Activated T-cell treated with anti-CD3 and anti-CD28 coated beads for 24 hours (primary cell): ENCODE data around the gene KLHL12.

Experiments
- DNase-seq: peaks from one replicate; pipeline ENCODE4 v3.0.0-alpha.2; 2020; ENCODE audit warnings: low read depth

Gene KLHL12

GRCh38 chr1:202926581-202927491 lies at the start of gene KLHL12:
Gene KLHL12 (minus strand): TSS chr1:202927234. CDS start chr1:202925162, 2,072 bp downstream.
- peak; percentile 92 for DNase-seq

GRCh38 chr1:202976633-202977032 lies 49.6 kb upstream of the KLHL12 start:
- DNase-seq, result no peak

DNA sequence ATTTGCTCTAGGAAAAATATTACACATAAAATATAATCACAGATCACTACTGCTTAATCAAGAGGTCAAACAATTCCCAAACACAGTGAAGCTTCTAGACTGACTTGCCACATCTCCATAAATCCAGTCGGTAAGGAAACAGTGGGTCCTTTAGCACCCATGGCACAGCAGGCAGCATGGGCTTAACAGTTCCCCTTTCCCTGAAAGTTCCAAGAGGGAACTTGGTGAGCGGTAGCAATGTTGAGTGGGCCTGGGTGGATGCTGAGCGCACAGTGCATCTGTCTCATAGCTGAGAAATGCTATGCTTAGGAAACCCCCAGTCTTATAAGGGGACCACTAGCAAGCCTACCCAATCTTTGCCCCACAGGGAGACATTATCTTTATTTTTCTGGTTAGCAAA lies 47.8 kb upstream of the KLHL12 start:
- DNase-seq, result no peak

DNA sequence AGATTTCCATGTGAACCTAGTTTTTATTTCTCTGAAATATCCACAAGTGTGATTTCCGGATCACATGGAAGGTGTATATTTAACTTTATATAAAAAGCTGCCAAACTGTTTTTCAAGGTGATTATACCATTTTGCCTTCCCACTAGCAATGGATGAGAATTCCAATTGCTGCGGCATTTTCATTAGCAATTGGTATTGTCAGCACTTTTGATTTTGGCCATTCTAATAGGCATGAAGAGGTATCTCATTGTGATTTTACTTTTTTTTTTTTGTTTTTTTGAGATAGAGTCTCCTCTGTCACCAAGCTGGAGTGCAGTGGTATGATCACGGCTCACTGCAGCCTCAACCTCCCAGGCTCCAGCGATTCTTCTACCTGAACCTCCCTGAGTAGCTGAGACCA lies 45.0 kb upstream of the KLHL12 start:
- no peak for DNase-seq

GRCh38 chr1:202968895-202969295 lies 41.9 kb upstream of the KLHL12 start:
- DNase-seq, result no peak

- DNase-seq, result no peak
Measured at GRCh38 chr1:202968351-202968750, 41.3 kb upstream of the KLHL12 start.

DNA sequence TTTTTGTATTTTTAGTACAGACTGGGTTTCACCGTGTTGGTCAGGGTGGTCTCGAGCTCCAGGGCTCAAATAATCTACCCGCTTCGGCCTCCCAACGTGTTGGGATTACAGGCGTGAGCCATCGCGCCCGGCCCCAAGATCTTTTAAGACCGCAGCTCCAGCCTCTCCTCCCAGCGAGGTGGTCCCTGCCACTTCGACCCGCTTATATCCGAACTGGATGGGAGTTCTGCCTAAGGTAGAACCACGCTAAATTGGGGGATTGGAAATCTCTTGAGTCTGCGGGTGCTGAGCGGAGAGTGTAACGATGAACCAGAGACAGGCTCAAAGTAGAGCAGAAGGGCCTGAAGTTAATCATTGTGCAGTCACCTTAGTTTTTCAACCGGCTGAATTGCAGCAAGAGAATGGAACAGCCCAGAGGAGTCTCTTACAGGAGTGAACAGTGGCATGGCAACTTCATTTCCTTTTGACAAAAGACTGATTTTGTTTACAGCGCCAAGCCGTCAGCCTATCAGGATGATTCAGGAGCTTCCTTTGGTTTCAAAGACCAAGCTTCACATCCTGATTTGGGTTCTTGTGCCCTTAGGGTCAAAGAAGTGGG lies 40.7 kb upstream of the KLHL12 start:
- no peak for DNase-seq

DNA sequence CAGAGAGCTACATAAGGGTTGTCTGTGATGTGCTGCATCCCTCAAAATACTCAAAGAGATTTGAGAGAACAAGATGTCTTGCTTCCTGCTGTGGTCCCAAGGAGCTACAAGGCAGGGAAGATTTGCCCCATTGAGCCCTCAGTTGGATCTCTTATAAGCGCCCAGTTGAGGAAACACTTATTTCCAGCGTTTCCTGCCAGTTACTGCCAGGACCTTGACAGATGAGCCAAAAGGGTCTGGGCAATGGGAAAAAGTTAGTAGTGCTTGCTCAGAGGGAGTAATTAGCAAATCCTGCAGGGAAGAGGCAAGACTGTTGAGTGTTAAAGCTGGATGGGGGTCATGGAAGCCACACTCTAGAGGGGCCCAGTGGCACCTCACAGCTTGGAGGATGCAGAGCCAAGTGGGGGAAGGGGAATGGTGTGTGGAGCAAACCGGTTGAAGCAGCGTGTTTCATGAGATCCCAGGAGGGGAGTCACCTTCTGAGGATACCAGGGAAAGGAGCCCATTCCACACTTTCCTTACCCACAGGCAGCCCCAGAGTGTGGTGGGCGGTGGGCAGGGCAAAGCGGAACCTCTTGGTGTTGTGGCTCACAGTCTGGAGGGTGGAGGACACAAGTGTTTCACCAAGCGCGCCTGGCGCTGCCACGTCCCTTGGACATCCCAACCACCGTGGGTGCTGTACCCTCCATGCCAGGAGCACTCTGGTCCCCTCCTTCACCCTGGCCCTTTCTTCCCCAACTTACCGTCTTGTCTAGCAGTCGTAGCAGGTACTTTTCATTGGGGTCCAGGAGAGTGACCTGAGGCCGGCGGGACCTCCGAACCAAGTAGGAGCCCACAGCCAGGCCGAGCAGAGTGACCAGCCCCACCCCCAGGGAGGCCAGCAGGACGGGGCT lies 39.2 kb upstream of the KLHL12 start:
- DNase-seq, result no peak

DNA sequence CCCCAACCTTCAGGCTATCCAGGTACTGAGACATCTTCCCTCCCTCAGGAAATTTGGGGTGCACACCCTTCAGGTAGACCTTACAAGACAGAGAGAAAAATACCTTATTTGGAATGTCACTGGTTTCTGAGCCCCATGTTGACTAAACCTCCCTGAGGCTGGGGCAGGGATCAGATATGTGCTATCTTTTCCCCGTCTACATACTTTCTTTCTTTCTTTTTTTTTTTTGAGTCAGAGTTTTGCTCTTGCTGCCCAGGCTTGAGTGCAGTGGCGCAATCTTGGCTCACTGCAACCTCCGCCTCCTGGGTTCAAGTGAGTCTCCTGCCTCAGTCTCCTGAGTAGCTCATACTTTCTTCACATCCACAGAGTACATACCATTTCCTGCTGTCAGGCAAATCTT lies 38.4 kb upstream of the KLHL12 start:
- no peak for DNase-seq

GRCh38 chr1:202964791-202965410 lies 37.9 kb upstream of the KLHL12 start:
- no peak for DNase-seq

DNA sequence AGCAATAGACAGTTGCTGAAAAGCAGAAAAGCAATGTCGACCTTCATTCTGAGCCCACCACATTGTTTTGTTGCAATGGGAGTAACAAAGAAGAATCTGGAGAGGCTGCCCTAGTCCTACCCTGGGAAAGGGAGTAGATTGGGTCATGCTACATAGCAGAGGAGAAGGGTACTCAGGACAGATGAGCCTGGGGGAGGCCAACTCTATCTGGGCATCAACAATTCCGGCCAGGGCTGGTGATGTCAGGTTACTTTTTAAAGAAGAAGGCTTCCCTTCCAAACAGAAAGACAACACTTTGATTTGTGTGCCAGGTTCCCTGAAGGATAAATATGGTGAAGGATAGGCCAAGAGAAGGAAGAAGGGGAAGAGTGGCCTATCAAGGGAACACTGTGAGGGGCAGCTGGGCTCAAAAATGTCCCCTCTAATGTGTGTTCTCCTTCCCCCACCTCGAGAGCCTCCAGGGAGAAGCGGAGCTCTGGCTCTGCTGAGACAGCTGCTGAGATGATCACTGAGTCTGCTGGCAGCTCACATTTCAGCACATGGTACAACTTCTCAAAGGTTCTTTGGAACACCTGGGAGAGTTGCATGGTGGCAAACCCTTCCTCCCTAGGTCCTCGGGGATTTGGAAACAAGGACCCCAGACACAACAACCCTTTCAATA lies 34.3 kb upstream of the KLHL12 start:
- DNase-seq, result no peak

- no peak for DNase-seq
Measured at GRCh38 chr1:202959276-202959620, 32.2 kb upstream of the KLHL12 start.

GRCh38 chr1:202958544-202959275 lies 31.7 kb upstream of the KLHL12 start:
- DNase-seq, result no peak

DNA sequence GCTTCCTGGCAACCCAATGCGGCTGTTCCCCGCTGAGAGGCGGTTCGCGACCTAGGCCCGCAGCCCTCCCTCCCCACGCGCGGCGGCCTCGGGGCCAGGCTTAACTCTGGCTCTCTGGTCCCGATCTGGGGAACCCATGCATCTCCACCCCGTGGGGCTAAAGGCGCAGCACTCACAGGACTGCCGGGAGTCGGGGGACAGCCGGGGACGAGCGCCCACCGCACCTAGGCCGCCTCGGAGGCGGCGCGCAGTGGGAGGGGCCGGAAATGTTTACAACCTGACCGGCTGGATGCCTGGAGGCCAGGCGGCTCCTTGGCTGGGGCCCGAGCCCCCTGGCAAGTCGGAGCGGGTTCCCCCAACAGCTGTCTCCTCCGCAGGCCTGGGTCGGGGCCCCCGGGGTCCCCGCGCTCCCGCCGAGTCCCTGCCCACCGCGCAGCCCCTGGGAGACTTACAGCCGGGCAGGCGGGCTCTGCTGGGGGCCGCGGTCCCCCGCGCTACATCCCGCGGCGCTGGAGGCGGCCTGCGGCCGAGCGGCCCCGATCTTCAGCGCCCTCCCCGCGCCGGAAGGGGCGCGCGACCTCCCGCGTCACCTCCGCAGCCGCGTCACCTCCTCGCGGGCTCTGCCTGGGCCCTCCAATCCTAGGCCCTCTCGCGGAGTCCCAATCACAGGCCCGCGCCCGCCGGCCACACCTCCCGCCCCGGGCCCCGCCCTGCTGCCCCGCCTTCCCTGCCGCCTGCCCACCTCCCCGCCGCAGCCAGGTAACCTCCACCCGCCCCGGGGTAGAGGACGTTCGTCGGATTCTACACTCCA lies 30.9 kb upstream of the KLHL12 start, which contains the start of gene ADIPOR1:
Gene ADIPOR1, minus strand, starts transcription at position 580 of the 811 bp plus-strand sequence. CDS start 7,242 bp downstream, outside the sequence.
- peak; percentile 89 for DNase-seq

GRCh38 chr1:202956969-202957368 lies 29.9 kb upstream of the KLHL12 start:
- no peak for DNase-seq

DNA sequence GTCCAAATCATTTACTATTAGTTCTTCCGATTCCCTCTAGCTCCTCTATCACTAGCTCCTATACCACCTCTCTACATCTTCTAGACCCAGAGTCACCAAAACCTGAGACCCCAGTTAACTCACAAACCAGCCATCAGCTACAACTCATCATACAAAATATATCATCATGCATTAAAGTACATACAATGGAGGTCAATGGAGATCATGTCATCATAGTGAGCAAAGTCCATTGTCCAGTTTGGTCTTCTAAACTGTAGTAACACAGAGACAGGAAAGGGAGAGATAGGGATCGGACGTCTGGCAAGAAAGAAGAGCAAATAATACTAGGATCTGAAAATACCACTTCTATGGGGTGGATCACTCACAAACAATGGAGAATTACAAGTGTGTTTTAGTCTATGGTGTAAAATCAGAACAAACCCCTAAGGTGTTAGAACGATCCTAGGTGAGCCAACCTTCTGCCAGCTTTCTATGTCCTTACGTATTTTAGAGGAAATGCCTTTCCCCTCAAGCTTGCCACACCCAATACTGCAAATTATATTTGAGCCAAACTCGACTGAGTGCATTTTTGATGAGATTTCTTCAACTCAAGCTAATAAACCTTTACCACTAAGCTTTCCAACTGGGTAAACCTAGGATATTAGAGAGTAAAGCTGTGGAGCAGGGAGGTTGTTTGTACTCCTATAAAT lies 27.2 kb upstream of the KLHL12 start:
- no peak for DNase-seq

- DNase-seq, result no peak
Measured at GRCh38 chr1:202953392-202953791, 26.4 kb upstream of the KLHL12 start.

GRCh38 chr1:202952818-202953217 lies 25.8 kb upstream of the KLHL12 start:
- DNase-seq, result no peak

DNA sequence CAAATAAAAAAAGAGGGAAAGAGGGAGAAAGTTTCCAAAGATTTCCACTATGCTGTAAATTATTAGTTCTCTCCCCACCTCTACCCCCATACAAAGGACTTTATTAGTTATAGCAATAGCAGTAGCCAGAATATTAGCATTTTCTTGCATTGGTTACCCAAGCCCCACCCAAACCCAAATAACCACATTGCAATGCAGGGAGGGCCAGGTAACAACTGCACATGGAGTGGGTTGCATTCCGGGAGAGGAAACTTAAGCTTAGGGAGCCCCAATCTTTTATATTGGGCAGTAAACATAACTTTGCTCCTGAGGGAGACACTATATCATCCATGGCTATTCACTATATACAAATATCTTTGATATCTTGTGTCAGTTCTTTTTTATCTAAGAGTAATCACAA lies 25.1 kb upstream of the KLHL12 start:
- DNase-seq, result no peak
